Neuron (in vitro differentiated cells): ENCODE results near the gene ABI1.
A peak's percentile ranks its signal among the peaks of the same experiment; 100 is the strongest.
"Not testable (repeated sequence)": the region's sequence is repeated elsewhere in the genome, so short reads cannot be mapped to it uniquely, and the experiment has no call there.

ENCODE experiments used
- H2AFZ ChIP-seq: one replicate; pipeline ENCODE4 v1.6.1; 2013; ENCODE audit warnings: low read depth, mild to moderate bottlenecking, inconsistent platforms, low read length, moderate library complexity
- H3K27me3 ChIP-seq: one replicate; pipeline ENCODE4 v1.6.1; 2013; ENCODE audit warnings: low read length; ENCODE audit not compliant: insufficient read depth
- H3K36me3 ChIP-seq: one replicate; pipeline ENCODE4 v1.6.1; 2013; ENCODE audit warnings: low read length; ENCODE audit not compliant: insufficient read depth
- H3K4me1 ChIP-seq: one replicate; pipeline ENCODE4 v1.6.1; 2013; ENCODE audit warnings: low read length; ENCODE audit not compliant: insufficient read depth
- H3K4me3 ChIP-seq: 2 replicates; pipeline ENCODE4 v1.5.1; 2013; ENCODE audit warnings: mild to moderate bottlenecking, low read length, moderate library complexity
- H3K9me3 ChIP-seq: one replicate; pipeline ENCODE4 v1.6.1; 2013; ENCODE audit warnings: low read length

The ABI1 gene

GRCh38 chr10:26861205-26861998 is 644 bp upstream of the ABI1 start:
- no peak overlapping the region for H3K4me3 ChIP-seq
- no peaks in the 10 kb centered on the region for H3K9me3 ChIP-seq
- H3K36me3 ChIP-seq, result no peaks in the 10 kb centered on the region
- peaks cover 14% of the 10 kb centered on the region for H3K4me1 ChIP-seq
- peak overlapping the region; percentile 43 for H2AFZ ChIP-seq
- H3K27me3 ChIP-seq, result peaks cover 2% of the 10 kb centered on the region

- peak overlapping the region; percentile 74 for H2AFZ ChIP-seq
- no peaks in the 10 kb centered on the region for H3K36me3 ChIP-seq
- no peaks in the 10 kb centered on the region for H3K9me3 ChIP-seq
- peaks cover 14% of the 10 kb centered on the region for H3K4me1 ChIP-seq
- H3K27me3 ChIP-seq, result peaks cover 2% of the 10 kb centered on the region
- peak overlapping the region; percentile 68 for H3K4me3 ChIP-seq
Measured at GRCh38 chr10:26860102-26860442, 686 bp downstream of the ABI1 start.

DNA sequence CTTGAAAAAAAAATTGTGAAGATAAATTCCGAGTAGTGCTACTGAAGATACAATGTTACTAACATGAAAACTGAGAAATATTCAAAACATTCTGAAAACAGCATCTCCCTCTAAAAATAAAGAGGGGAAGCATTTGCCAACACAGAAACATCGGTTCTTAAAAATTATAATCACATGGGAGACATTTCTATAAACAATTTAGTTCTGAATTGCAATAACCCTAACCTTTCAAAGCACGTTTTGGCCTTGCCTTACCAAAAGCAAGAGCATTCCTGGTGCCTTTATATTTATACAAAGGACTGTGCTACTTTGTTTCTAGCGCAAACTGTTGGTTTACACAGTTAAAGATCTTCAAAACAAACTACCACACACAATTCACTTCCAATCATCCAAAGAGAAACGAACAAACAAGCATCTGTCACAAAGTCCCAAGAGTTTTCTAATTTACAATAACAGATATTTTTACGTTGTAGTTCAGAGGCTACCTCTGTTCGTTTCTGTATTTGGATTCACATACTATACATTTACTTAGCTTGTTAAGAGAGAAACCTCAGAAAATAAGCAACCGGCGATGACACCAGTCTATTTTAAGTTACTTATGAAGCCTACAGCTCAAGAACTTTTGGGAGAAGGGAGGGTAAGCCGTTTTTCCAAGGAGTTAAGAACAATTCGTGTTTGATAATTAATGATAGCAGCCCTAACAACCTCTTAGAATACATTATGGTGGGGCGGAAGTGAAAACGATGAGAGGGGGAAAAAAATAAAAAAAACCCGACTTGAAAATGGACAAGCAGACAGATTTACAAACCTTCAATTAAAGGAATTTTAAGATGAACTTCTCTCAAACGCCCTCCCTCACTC is 1.3 kb downstream of the ABI1 start:
- Histone ChIP-seq H3K36me3 (no peaks in the 10 kb centered on the region), H3K27me3 (peaks cover 2% of the 10 kb centered on the region), H3K9me3 (no peaks in the 10 kb centered on the region), H2AFZ (peak overlapping the region; percentile 74), H3K4me3 (peak overlapping the region; percentile 68), H3K4me1 (peaks cover 14% of the 10 kb centered on the region)

DNA sequence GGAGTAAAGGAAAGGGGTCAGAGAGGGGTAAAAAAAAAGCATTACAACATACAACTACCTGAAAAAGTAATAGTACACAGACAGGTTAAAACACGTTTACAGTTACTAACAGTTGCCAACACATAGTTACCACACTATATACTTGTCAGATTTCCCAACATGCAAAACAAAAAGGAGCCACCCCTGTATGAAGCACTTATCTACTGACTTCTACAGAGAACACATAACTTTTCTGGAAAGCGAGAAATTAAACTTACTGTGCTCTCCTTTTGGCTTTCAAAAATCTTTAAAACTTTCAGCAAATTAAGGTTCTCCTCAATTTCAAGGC is 2.1 kb downstream of the ABI1 start:
- Histone ChIP-seq H3K36me3 (no peaks in the 10 kb centered on the region), H2AFZ (no peak overlapping the region), H3K4me3 (peak overlapping the region; percentile 68), H3K27me3 (peaks cover 2% of the 10 kb centered on the region), H3K4me1 (peaks cover 14% of the 10 kb centered on the region), H3K9me3 (no peaks in the 10 kb centered on the region)

- H3K36me3 ChIP-seq, result no peaks in the 10 kb centered on the region
- H3K27me3 ChIP-seq, result no peaks in the 10 kb centered on the region
- H3K4me3 ChIP-seq, result peak overlapping the region; percentile 68
- H2AFZ ChIP-seq, result no peak overlapping the region
- peaks cover 14% of the 10 kb centered on the region for H3K4me1 ChIP-seq
- no peaks in the 10 kb centered on the region for H3K9me3 ChIP-seq
Measured at GRCh38 chr10:26857991-26858706, 2.6 kb downstream of the ABI1 start.

DNA sequence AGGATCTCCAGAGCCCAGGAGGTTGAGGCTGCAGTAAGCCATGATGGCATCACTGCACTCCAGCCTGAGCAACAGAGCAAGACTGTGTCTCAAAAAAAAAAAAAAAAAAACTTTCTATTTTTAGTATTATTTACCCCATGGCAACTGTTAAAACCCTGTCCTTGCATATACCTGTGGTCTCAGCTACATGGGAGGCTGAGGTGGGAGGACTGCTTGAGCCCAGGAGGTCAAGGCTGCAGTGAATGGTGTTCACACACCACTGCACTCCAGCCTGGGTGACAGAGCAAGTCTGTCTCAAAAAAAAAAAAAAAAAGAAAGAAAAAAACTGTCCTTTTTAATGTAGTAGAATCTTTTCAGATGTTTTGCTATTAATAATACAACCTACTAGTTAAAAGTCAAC is 3.2 kb downstream of the ABI1 start:
- H3K36me3 ChIP-seq, H2AFZ ChIP-seq, H3K9me3 ChIP-seq, H3K4me3 ChIP-seq, H3K27me3 ChIP-seq: not testable (repeated sequence)
- H3K4me1 ChIP-seq, result peaks cover 14% of the 10 kb centered on the region

- Histone ChIP-seq H3K36me3 (no peaks in the 10 kb centered on the region), H3K9me3 (no peaks in the 10 kb centered on the region), H3K27me3 (no peaks in the 10 kb centered on the region), H3K4me3 (no peak overlapping the region), H3K4me1 (peaks cover 14% of the 10 kb centered on the region), H2AFZ (no peak overlapping the region)
Measured at GRCh38 chr10:26855186-26855585, 5.6 kb downstream of the ABI1 start.

DNA sequence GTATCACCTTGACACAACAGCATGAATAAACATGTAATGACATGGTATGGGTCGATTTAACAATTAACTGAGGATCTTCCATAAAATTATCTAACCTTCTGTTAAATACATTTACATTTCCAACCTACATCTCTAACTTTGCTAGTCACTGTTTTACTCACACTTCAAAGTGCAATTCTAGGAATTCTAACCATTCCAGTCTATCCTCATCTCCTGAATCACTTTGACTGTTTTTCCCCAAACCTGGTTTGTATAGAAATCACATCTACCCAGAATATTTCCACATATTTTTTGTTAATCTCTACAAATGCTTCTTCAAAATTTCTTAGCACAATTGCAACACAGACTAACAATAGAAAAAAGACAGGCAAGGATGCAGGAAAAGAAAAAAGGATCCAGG is 6.2 kb downstream of the ABI1 start:
- no peaks in the 10 kb centered on the region for H3K9me3 ChIP-seq

DNA sequence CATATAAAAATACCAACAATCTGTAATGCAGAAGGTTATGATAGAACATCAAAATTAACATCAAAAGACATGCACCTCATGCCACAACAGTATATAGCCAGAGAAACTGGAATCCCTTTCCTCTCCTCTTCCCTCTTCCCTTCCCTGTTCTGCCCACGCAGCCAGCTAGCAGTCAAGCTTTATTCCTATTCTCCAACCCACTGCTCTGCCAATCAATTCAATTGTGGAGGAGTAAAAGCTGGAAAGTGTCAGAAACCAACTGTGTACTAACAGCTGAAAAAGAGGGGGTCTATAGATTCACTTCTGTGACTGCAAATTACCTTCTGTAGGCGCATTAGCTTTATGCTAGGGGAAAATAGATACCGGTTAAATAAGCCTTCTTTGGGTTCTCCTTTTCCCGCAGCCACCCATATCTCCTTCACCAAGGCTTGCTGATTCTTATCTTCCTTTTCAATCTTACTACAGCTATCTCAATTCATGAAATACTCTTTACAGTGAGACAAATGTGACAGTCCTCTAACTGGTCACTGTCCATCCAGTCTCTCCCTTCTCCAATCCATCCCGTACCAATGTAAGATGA is 16.3 kb downstream of the ABI1 start:
- Histone ChIP-seq H3K4me1 (no peaks in the 10 kb centered on the region), H3K9me3 (no peaks in the 10 kb centered on the region), H3K27me3 (no peaks in the 10 kb centered on the region), H3K36me3 (peaks cover 4% of the 10 kb centered on the region), H3K4me3 (no peak overlapping the region), H2AFZ (no peak overlapping the region)

More for the DNA sequence above, 6.2 kb downstream of the ABI1 start:
- no peaks in the 10 kb centered on the region for H3K27me3 ChIP-seq
- H3K4me3 ChIP-seq, result no peak overlapping the region
- peaks cover 14% of the 10 kb centered on the region for H3K4me1 ChIP-seq
- no peaks in the 10 kb centered on the region for H3K36me3 ChIP-seq
- H2AFZ ChIP-seq, result no peak overlapping the region

- no peaks in the 10 kb centered on the region for H3K9me3 ChIP-seq
- no peaks in the 10 kb centered on the region for H3K27me3 ChIP-seq
- no peaks in the 10 kb centered on the region for H3K4me1 ChIP-seq
- no peak overlapping the region for H3K4me3 ChIP-seq
- H2AFZ ChIP-seq, result no peak overlapping the region
- H3K36me3 ChIP-seq, result peaks cover 4% of the 10 kb centered on the region
Measured at GRCh38 chr10:26843736-26844135, 17.0 kb downstream of the ABI1 start.

DNA sequence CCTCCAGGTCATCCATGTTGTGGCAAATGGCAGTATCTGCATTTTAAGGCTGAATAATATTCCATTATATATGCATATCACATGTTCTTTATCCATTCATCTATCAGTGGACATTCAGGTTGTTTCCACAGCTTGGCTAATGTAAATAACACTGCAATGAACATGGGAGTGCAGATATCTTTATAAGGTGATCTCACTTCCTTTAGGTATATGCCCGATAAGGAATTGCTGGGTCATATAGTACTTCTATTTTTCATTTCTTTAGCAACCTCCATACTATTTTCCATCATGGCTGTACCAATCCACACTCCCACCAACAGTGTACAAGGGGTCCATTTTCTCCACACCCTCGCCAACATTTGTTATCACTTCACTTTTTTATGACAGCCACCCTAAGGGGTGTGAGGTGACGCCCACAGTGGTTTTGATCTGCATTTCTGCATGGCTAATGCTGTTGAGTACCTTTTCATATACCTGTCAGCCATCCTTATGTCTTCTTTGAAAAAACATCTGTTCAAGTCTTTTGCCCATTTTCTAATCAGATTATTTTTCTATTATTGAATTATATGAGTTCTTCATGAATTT is 18.9 kb downstream of the ABI1 start:
- no peak overlapping the region for H2AFZ ChIP-seq
- no peaks in the 10 kb centered on the region for H3K9me3 ChIP-seq
- H3K4me1 ChIP-seq, result no peaks in the 10 kb centered on the region
- no peak overlapping the region for H3K4me3 ChIP-seq
- H3K36me3 ChIP-seq, result no peaks in the 10 kb centered on the region
- no peaks in the 10 kb centered on the region for H3K27me3 ChIP-seq

DNA sequence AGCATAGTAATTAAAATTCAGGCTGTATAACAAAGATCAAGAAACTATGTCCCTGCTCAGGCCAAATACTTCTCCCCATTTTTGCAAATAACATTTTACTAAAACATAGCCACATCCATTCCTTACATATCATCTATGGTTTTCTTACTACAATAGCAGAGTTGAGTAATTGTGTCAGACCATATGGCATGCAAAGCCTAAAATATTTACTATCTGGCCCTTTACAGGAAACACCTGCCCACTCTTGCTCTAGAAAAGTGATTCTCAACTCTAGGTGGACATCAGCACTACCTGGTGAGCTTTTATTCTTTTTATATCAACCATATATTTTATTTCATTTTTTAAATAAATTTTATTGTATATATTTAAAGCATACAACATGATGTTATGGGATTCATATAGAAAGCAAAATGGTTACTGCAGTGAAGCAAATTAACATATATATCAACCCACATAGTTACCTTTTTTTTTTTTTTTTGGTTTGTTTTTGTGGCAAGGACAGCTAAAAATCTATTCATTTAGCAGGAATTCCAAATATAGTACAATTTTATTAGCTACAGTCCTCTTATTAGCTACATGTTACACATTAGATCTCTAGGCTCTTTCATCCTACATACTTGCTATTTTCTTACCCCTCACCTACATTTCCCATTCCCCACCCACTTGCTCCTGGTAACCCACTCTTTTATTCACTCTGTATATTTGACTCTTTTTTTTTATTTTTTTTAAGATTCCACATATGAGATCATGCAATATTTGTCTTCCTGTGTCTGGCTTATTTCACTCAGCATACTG is 19.6 kb downstream of the ABI1 start:
- Histone ChIP-seq H3K9me3 (no peaks in the 10 kb centered on the region), H3K27me3 (no peaks in the 10 kb centered on the region), H2AFZ (no peak overlapping the region), H3K4me1 (no peaks in the 10 kb centered on the region), H3K36me3 (no peaks in the 10 kb centered on the region), H3K4me3 (no peak overlapping the region)
